Progenitor cell of endocrine pancreas (in vitro differentiated cells): ENCODE measurements around the gene DGKI. TPM values are rescaled to one million over a fixed set of nuclear protein-coding genes. Genes with fewer than 3 reads are reported as not detected.

ENCODE experiments used
- DNase-seq: peaks from one replicate; pipeline ENCODE4 v3.0.0; 2021; ENCODE audit warnings: low spot score; ENCODE audit not compliant: unreplicated experiment
- H3K27ac Mint-ChIP-seq: 2 replicates; pipeline ENCODE4 v1.8.0; 2021; ENCODE audit warnings: mild to moderate bottlenecking, moderate library complexity, mixed read lengths
- H3K27me3 Mint-ChIP-seq: 2 replicates; pipeline ENCODE4 v1.8.0; 2021; ENCODE audit warnings: mixed read lengths
- H3K36me3 Mint-ChIP-seq: 2 replicates; pipeline ENCODE4 v1.8.0; 2022; ENCODE audit warnings: mixed read lengths; ENCODE audit not compliant: insufficient read depth
- H3K4me1 Mint-ChIP-seq: 2 replicates; pipeline ENCODE4 v1.8.0; 2021; ENCODE audit warnings: low read depth, mixed read lengths
- H3K4me3 Mint-ChIP-seq: 2 replicates; pipeline ENCODE4 v1.8.0; 2021; ENCODE audit warnings: low read depth, mild to moderate bottlenecking, moderate library complexity, mixed read lengths
- H3K9me3 Mint-ChIP-seq: 2 replicates; pipeline ENCODE4 v1.8.0; 2021; ENCODE audit warnings: low read depth, mixed read lengths
- CTCF ChIP-seq: fragments of 200-600 bp; sonication (generic); IDR thresholded peaks from one replicate; pipeline ENCODE4 v1.5.0; 2021; ENCODE audit warnings: antibody characterized with exemption, mild to moderate bottlenecking; ENCODE audit not compliant: unreplicated experiment
- total RNA-seq: library from RNA; stranded (reverse); gene quantifications from 2 replicates; pipeline ENCODE4 v1.2.1, GENCODE V29; 2021

The DGKI gene
- total RNA-seq, 1 donor from 2014 or later = 0.41 TPM

- TF ChIP-seq CTCF = no peak
- H3K4me3 Mint-ChIP-seq = peak overlapping the region; percentile 17
- H3K36me3 Mint-ChIP-seq = no peaks in the 10 kb centered on the region
- DNase-seq = no peak
- H3K4me1 Mint-ChIP-seq = peaks cover 42% of the 10 kb centered on the region
- H3K27me3 Mint-ChIP-seq = peaks cover 13% of the 10 kb centered on the region
- H3K9me3 Mint-ChIP-seq = no peaks in the 10 kb centered on the region
- H3K27ac Mint-ChIP-seq = no peak overlapping the region
These were observed 92.6 kb downstream of the DGKI start for GRCh38 chr7:137753948-137754851.

GRCh38 chr7:137753575-137753947 lies 93.2 kb downstream of the DGKI start:
- no peak for DNase-seq
- Mint-ChIP-seq H3K4me3 (no peak overlapping the region), H3K27ac (no peak overlapping the region)

GRCh38 chr7:137753067-137753466 lies 93.7 kb downstream of the DGKI start:
- TF ChIP-seq CTCF = no peak
- Mint-ChIP-seq H3K36me3 (no peaks in the 10 kb centered on the region), H3K4me3 (no peak overlapping the region), H3K27ac (no peak overlapping the region), H3K9me3 (no peaks in the 10 kb centered on the region), H3K27me3 (peaks cover 13% of the 10 kb centered on the region), H3K4me1 (peaks cover 42% of the 10 kb centered on the region)
- no peak for DNase-seq

More at GRCh38 chr7:137753575-137753947, 93.2 kb downstream of the DGKI start:
- H3K36me3 Mint-ChIP-seq = no peaks in the 10 kb centered on the region
- H3K27me3 Mint-ChIP-seq = peaks cover 13% of the 10 kb centered on the region
- no peaks in the 10 kb centered on the region for H3K9me3 Mint-ChIP-seq
- no peak for TF ChIP-seq CTCF
- H3K4me1 Mint-ChIP-seq = peaks cover 42% of the 10 kb centered on the region

GRCh38 chr7:137751361-137752009 lies 95.3 kb downstream of the DGKI start:
- TF ChIP-seq CTCF = no peak
- no peaks in the 10 kb centered on the region for H3K36me3 Mint-ChIP-seq
- H3K9me3 Mint-ChIP-seq = no peaks in the 10 kb centered on the region
- H3K4me1 Mint-ChIP-seq = peaks cover 43% of the 10 kb centered on the region
- peaks cover 10% of the 10 kb centered on the region for H3K27me3 Mint-ChIP-seq
- no peak overlapping the region for H3K4me3 Mint-ChIP-seq
- DNase-seq = no peak
- H3K27ac Mint-ChIP-seq = no peak overlapping the region

- DNase-seq = no peak
- peaks cover 7% of the 10 kb centered on the region for H3K4me1 Mint-ChIP-seq
- peak; percentile 23 for TF ChIP-seq CTCF
- H3K27ac Mint-ChIP-seq = peak overlapping the region; percentile 73
- peaks cover 2% of the 10 kb centered on the region for H3K36me3 Mint-ChIP-seq
- H3K27me3 Mint-ChIP-seq = peaks cover 7% of the 10 kb centered on the region
- no peak overlapping the region for H3K4me3 Mint-ChIP-seq
- peaks cover 13% of the 10 kb centered on the region for H3K9me3 Mint-ChIP-seq
These were observed 99.3 kb downstream of the DGKI start for GRCh38 chr7:137747359-137748031.
